ENCODE data around the gene PLEKHM2.

The PLEKHM2 gene

DNA sequence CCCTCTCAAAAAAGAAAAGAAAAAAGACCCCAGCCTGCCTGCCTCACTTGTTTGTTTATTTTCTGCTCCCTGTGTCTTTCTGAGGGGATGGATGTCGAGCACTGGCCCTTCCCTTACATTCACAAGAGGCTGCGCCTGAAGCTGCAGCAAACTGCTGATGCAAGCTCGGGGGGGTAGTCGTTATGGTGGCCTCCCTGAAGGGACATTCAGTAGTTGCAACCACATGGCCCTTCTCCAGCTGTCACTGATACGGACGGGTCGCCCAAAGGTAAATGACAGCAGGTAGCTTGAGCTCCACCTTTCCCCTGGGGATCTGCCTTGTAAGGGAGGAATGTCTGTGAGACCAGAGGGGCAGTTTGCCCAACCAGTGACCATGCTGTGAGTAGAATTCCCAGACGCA lies 17.7 kb downstream of the PLEKHM2 start:
- no peak for DNase-seq (ENCODE audit: low read depth in 2 of 2)

DNA sequence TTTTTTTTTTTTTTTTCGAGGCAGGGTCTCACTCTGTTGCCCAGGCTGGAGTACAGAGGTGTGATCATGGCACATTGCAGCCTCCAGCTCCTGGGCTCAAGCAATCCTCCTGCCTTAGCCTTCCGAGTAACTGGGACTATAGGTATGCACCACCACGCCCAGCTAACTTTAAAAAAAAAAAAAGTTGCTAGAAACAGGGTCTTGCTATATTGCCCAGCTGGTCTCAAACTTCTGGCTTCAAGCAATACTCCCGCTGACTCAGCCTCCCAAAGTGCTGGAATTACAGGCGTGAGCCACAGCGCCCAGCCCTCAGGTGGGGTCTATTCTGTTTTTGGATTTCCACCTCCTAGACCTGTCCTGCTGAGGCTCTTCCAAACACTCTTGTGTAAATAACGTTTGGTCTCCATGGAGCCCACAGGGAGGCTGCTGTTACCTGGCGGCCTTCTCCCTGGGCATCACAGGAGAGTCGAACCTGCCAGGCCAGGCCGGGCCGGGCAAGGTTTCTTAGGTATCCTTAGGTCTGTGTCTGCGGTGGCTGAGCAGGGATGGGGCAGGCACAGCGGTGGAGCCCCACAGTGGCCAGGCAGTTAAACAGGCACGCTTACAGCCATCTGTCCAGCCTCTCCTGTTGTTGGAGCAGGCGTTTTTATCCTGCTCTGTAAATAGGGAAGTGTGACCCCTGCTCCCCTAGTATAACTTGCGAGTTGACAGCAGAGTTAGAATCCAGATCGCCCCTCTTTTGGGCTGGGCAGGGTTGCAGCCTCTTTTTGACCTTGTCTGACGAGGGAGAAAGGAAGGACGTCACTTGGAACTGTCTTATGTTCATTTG lies 18.8 kb downstream of the PLEKHM2 start:
- DNase-seq (ENCODE audit: low read depth in 2 of 2): no peak

DNA sequence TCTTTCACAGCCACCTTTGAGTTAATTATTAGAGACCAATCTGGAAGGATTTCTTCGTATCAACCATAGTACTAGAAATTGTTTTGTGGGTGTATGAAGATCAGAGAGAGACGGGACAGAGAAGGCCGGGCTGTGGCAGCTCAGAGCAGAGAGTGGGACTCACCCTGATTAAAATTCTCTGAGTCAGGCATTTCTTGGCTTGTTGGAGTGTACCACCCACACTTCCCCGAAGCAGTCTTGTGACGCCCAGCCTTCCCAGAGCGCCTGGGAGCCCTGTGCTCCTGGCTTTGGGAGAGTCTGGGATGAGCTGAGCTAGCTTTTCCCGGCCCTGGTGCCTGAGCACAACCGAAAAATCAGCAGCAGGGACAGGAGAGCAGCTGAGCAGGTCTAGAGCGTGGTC lies 19.4 kb downstream of the PLEKHM2 start:
- no peak for DNase-seq (ENCODE audit: low read depth in 2 of 2)

DNA sequence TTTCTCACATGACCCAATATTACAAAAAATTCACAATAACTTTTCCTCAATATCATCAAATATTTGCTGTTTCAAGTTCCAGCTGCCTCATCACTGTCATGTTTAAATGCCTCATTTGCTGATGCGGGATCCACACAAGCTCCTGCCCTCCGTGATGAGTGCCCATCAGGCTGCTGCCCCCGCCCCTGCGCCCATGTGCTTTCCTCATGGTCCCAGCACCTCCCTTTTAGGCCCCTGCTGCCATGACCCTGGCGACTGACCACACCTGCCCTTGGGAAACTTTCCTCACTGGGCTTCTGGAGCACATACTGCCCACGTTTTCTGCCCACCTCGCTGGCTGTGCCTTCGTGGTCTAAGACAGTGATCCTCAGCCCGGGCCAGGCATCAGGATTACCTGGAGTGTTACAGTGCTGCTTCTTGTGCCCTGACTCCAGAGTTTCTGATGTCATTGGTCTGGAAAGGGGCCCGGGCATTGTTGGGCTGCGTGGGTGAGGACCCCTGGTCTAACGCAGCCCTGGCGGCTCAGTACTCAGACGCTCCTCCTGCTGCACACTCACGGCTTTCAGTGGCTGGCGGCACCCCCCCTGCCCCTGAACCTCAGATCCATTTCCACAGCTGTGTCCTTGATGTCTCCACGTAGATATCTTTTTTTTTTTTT lies 20.5 kb downstream of the PLEKHM2 start:
- DNase-seq (ENCODE audit: low read depth in 2 of 2): no peak

DNA sequence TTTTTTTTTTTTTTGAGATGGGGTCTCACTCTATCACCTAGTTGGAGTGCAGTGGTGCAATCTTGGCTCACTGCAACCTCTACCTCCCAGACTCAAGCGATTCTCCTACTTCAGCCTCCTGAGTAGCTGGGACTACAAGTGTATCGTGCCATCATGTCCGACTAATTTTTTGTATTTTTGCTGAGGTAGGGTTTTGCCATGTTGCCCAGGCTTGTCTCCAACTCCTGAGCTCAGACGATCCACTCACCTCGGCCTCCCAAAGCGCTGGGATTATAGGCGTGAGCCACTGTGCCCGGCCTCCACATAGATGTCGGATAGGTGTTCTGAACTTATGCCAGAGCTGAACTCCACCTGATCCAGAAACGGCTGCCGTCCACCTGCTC lies 21.1 kb downstream of the PLEKHM2 start:
- DNase-seq (ENCODE audit: low read depth in 2 of 2): no peak

DNA sequence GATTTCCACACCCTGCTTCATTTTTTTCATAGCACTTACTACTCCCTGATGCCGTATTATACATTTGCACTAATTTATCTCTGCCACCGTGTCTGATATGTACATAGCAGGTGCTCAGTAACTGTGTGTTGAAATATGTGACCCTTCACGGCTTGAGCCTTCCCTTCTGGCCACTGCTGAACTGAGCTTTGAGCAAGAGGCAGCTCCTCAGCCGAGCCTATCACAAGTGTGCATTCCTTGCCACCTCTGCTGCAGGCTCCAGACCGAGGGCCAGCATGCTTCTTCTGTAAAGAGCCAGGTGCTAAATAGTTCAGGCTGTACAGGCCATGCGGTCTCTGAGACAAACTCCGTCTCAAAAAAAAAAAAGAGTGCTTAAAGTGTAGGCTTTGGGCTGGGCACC lies 22.6 kb downstream of the PLEKHM2 start:
- no peak for DNase-seq (ENCODE audit: low read depth in 2 of 2)

DNA sequence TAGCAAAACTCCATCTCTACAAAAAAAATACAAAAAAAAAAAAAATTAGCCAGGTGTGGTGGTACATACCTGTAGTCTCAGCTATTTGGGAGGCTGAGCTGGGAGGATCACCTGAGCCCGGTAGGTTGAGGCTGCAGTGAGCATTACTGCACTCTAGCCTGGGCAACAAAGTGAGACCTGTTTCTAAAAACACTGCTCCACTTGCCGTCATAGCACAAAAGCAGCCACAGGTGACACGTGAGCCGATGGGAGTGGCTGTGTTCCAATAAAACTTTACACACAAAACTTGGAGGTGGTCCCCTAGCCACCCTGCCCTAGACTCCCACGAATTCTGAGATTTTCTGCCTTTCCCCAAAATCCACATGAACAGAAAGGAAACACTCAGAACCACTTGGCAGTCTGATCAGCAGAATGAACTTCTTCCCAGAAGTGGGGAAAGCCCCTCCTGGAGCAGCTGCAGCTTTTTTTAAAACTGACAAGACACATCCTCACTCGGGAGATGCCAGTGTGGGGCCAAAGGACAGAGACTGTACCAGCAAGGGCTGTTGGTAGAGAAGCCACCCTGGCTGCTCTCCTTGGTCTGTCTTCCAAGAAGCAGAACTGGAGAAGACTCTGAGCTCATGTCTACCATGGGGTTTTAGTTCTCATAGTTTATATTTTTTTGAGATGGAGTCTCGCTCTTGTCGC lies 23.3 kb downstream of the PLEKHM2 start:
- no peak for DNase-seq (ENCODE audit: low read depth in 2 of 2)

DNA sequence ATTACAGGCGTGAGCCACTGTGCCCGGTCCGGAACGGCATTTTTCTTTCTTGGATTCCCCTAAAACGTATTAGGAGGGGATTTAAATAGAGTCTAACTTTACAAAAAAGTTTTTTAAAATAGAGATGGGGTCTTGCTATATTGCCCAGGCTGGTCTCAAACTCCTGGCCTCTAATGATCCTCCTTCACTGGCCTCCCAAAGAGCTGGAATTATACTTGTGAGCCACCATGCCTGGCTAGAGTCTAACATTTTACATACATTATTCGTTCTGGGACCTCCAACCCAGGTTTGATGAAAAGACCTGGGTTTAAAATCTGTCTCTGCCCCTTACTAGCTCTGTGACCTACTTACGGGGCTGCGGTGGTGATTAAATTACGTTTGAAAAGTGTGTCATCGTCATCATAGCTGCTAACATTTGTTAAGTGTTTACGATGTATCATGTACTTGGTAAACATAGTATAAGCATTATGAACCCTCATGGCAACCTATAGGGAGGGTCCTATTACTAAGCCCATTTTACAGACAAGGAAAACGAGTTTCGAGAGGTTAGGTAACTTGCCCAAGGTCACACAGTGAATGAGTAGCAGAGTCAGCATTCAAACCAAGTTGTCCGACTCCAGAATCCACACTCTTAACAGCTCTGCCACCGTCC lies 24.5 kb downstream of the PLEKHM2 start:
- DNase-seq (ENCODE audit: low read depth in 2 of 2): no peak

DNA sequence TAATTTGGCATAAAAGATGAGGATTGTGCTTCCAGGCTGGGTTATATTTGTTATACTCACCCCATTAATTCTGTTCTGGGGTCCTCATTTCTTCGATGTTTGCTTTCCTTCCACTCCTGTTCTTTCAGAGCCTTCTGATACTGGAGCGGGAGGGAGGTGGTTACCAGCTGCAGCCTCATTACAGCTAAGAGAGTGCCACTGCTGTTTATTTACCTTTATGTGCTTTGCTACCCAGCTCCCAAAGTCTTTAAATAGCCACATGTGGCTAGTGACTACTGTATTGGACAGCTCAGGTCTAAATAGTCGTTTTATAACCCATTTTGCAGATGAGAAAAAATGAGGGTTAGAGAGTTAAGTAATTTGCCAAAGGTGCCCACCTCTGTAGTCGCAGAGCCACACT lies 25.1 kb downstream of the PLEKHM2 start:
- no peak for DNase-seq (ENCODE audit: low read depth in 2 of 2)

DNA sequence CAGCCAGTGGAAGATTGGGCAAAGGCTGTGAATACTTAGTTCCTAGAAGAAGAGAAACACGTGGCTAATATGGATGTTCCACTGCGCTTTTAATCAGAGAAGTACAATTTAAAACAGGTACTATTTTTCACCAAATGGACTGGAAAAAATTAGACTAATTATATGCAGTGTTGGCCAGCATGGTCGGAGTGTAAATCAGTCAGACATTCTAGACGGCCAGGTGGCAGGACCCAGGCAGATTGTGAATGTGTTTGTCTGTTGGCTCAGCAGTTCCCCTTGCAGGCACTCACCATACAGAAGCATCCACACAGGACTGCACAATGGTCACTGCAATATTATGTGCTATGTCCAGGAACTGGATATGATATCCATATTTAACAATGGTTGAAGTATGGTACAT lies 28.0 kb downstream of the PLEKHM2 start:
- DNase-seq (ENCODE audit: low read depth in 2 of 2): no peak

DNA sequence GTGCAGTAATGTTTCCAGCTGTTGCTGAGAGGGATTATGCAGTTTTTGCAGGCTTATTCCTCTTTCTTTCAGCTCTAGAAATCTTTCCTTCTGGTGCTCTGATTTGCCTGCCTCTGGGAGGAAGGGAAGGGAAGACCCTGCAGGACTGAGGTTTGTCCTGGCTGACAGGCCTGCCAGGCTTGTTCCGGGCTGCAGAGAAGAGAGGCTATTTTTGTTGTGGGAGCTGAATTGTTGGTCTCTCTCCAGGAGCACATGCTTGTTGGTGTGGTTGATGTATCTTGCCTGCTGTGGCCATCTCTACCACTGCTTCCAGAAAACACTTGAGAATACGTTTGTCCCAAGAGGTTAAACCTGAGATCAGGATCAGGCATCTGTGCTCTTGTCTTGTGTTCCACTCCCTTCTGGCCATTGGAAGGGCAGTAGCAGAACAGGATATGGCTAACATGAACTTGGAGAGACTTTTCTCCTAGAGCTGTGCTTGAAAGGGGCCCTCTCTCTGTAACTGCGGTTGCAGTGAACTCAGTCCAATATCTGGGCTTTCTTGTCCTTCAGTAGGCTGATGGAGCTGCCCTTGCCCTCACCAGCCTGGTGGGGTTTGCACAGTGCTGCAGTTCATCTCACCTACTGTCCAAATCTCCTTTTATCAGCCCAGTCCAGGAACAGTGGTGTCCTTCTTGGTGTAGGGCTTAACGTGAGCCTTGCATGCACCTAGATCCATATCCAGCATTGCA lies 30.5 kb downstream of the PLEKHM2 start:
- DNase-seq (ENCODE audit: low read depth in 2 of 2): no peak

DNA sequence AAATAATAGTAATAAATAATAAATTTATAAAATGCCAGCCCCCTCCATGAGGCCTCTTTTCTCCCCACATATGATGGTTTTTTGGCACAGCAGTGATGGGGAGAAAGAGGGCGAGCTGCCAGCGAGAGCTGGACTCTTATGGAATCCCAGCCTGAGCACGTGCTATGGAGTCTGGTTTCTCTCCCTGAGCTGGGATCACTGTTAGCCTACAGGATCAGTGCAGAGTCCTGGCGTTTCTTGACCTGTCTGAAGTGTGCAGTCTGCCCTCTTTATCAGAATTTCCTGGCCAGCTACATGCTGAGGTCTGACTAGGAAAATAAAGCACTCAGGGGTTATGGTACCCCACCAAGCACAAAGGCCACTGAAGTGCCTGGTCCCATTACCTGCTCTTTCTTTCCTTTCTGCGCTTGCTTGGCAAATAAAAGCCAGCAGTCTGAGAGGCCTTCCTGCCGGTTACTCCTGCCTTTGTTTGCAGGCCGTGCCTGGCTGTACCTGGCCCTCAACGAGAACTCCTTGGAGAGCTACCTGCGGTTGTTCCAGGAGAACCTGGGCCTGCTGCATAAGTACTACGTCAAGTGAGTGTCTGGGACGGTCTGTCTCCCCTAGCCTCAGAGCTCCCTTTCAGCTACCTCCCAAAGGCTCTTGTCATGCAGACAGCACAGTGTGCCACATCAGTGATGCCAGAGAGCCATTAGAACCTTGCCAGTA lies 33.5 kb downstream of the PLEKHM2 start:
- no peak for DNase-seq (ENCODE audit: low read depth in 2 of 2)

DNA sequence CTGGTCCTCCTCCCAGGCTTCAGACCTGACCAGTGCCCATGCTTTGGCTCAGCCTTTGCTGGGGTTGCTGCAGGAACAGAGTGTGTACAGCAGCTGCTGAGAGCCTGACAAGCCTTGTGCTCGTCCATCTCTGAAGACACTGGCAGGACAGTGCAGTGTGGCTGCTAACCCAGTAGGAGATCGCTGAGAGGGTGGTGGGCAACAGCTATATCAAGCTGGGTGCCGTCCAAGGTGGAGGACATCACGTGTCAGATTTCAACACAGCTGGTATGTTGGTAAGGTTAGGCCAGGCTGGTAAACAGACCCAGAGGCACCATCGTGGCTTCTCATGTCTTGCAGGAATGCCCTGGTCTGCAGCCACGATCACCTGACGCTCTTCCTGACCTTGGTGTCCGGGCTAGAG lies 34.1 kb downstream of the PLEKHM2 start:
- DNase-seq (ENCODE audit: low read depth in 2 of 2): no peak

DNA sequence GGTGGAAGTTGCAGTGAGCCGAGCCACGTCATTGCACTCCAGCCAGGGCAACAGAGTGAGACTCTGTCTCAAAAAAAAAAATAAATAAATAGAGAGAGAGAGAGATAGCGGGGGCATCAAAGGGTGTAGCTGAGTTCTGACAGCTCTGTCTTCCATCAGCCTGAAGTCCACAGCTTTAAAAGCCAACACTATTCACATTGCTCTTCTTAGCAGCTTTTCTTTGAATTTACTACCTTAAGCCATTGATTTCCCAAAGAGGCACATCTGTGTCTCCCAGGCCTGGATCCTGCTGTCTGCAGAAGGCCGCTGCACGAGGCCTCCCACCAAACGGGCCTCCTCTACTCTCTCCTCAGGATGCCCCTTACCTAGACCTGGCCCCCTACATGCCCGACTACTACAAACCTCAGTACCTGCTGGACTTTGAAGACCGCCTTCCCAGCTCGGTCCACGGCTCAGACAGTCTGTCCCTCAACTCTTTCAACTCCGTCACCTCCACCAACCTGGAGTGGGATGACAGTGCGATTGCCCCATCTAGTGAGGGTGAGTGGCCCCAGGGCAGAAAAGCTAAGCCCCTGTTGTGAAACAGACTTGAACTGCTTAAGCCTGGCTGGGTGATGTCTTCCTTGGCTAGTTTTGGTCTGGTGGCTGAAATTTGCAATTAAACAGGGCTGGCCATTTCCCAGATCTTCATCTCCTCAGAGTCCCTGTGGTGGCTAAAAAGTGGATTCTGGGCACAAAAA lies 35.4 kb downstream of the PLEKHM2 start:
- DNase-seq (ENCODE audit: low read depth in 2 of 2): no peak

DNA sequence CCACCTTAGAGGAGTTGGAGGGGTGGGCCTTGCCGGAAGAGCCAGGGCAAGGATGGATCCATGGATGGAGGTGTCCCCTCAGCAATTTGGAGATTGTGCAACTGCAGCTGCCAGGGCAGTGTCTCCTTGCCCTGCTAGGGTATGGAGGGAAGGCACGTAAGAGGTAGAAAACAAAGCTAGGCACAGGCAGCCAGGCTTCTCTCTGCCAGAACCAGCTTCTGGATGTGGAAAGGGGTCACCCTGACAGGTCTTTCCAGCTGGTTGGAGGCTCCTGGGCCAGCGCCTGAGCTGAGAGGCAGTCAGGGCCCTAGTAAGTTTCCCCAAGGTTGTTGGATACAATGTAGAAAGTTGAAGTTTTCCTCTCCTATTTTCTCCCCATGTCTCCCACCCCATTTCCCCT lies 36.7 kb downstream of the PLEKHM2 start:
- no peak for DNase-seq (ENCODE audit: low read depth in 2 of 2)

DNA sequence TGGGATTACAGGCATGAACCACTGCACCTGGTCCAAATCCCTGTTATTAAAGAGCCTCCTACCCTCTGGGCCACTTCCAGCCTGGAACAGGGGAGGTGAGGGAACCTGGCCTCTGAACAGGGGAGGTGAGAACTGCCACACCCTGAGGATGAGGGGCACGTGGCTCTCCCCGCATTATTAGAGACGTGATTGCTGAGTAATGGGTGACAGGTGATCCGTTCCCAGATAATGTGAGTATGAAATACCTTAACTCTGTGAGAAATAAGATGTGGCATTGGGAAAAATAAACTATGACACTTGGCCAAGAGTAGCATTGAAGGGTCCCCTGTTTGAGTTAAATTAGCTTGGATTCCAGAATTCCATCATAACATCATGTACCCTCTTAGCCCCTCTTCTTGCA lies 38.3 kb downstream of the PLEKHM2 start:
- no peak for DNase-seq (ENCODE audit: low read depth in 2 of 2)

DNA sequence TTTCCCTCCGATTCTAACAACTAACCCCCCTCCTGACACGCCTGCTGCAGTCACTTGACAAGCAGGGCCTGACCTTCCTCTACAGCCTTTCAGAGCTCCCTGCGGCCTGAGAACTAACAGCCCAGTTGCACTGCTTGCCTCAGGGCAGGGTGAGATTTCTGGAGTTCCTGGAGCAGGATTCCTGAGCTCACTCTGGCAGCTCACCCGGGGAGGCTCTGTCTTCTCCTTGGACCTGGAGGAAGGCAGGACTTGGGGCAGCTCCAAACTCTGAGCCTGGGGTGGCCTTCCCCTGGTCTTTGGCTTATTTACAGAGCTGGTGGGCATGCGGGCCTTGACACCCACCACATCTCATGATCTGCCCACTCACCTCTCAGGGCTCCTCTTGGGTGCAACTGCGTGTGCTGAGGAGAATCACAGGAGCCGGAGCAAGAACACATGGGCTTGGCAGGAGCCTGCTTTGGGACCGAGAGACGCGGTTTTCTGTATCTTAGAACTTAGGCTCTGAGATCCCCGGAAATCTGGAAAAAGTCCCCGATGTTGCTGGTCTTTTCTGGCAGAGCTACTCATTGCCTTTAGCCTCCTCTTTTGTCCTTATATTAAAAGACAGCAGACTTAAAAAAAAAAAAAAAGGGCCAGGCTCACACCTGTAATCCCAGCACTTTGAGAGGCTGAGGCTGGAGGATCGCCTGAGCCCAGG lies 38.9 kb downstream of the PLEKHM2 start:
- no peak for DNase-seq (ENCODE audit: low read depth in 2 of 2)

DNA sequence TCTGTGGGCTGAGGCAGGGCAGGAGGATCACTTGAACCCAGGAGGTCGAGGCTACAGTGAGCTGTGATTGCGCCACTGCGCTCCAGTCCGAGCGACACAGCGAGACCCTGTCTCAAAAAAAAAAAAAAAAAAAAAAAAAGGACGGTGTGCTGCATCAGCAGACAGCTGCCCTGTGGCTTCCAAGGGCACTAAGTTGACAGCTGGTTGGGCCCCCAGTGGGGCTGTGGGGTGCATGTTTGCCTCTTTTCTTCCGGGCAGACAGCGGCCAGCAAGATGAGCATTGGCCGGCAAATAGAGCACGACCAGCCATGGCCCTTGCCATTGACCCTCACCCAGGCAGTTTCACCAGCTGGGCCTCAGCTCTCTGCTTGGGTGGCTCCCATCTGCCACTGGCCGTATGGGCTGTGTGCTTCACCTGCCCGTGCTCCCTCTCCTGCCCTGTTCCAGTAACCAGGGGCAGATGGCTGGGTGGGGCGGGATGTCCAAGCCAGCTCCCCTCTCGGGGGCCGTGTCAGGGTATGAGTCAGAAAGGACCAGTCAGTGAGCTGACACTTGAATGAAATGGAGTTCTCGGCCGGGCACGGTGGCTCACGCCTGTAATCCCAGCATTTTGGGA lies 39.6 kb downstream of the PLEKHM2 start:
- no peak for DNase-seq (ENCODE audit: low read depth in 2 of 2)

Data from stimulated activated CD8-positive, alpha-beta memory T cell treated with anti-CD3 and anti-CD28 coated beads, Interleukin-7, amount 100 ng/mL, for 1 hour (primary cell).